ENCODE results near the gene VAX1. TPM values are rescaled to one million over a fixed set of nuclear protein-coding genes. Genes with fewer than 3 reads are reported as not detected.
A peak's percentile ranks its signal among the peaks of the same experiment; 100 is the strongest.

Gene VAX1
- total RNA-seq, 4 donors from 2014 or later: not detected

DNA sequence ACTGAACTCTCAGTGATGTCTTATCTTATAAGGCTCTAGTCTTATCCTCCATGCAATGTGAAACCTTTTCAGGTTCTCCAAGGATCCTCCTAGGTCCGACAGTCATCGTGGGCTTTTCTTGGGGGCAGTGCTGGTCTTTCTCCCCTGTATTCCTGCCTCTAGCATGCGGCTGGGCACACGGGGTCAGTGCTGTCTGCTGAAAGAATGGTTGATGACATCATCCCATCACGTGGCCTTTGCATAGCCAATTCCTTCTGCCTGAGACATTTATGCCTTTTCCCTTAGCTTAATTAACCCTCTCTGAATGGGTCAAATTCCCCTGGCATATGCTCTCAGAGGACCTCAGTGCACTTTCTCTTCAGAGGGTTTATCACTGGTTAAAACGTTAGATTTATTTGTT lies 32.2 kb upstream of the VAX1 start:
- Histone ChIP-seq H3K4me3 (replicated peaks in 1 of 3) (no peak overlapping the region), H3K27ac (no peak overlapping the region), H3K36me3 (no peaks in the 10 kb centered on the region), H3K27me3 (peaks cover 35% of the 10 kb centered on the region), H3K4me1 (peaks cover 4 to 23% of the 10 kb centered on the region in 2 donors), H3K9me3 (no peaks in the 10 kb centered on the region)
- intact Hi-C loops (cut with DNase I): no loop called here
- DNase-seq: no peak
- WGBS, 2 donors: 11 to 18% methylated on average over 6 of the region's 6 CpGs
- no peak for TF ChIP-seq POLR2A (IDR thresholded peaks at IDR 0.05)
- TF ChIP-seq, protein P1, sequence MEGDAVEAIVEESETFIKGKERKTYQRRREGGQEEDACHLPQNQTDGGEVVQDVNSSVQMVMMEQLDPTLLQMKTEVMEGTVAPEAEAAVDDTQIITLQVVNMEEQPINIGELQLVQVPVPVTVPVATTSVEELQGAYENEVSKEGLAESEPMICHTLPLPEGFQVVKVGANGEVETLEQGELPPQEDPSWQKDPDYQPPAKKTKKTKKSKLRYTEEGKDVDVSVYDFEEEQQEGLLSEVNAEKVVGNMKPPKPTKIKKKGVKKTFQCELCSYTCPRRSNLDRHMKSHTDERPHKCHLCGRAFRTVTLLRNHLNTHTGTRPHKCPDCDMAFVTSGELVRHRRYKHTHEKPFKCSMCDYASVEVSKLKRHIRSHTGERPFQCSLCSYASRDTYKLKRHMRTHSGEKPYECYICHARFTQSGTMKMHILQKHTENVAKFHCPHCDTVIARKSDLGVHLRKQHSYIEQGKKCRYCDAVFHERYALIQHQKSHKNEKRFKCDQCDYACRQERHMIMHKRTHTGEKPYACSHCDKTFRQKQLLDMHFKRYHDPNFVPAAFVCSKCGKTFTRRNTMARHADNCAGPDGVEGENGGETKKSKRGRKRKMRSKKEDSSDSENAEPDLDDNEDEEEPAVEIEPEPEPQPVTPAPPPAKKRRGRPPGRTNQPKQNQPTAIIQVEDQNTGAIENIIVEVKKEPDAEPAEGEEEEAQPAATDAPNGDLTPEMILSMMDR (IDR thresholded peaks at IDR 0.05): no peak

- intact Hi-C loops (cut with DNase I): no loop called here
- H3K36me3 ChIP-seq: no peaks in the 10 kb centered on the region
- 24% methylated on average over 2 of the region's 2 CpGs for WGBS, 2 donors
- no peak overlapping the region for H3K4me3 ChIP-seq (replicated peaks in 1 of 3)
- peaks cover 42% of the 10 kb centered on the region for H3K27me3 ChIP-seq
- H3K27ac ChIP-seq: no peak overlapping the region
- H3K9me3 ChIP-seq: no peaks in the 10 kb centered on the region
- H3K4me1 ChIP-seq: peaks cover 9 to 20% of the 10 kb centered on the region in 2 donors
- DNase-seq: no peak
- no peak for TF ChIP-seq POLR2A (IDR thresholded peaks at IDR 0.05)
- TF ChIP-seq, protein P1 (IDR thresholded peaks at IDR 0.05): no peak
Measured at GRCh38 chr10:117169480-117169879, 31.4 kb upstream of the VAX1 start.

DNA sequence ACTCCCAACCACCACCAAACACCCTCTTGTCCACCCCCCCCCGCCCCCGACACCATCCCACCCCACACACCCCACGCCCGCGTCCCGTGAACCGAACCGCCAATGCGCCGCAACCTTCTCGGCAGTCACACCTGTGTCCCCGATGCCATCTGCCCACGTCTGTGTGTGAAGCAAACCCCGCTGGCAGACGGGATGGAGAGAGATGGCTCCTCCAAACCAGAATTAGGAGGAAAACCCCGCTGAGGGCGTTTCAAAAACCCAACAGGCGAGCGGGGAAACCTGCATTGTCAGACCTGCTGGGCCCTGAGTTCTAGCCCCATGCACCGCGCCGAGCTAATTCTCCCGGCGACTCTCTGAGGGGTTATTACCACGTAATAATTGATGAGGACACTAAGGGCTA lies 30.7 kb upstream of the VAX1 start:
- WGBS, 2 donors: 4% methylated on average over 10 to 19 of the region's 25 CpGs
- TF ChIP-seq, protein P1 (IDR thresholded peaks at IDR 0.05): no peak
- TF ChIP-seq POLR2A (IDR thresholded peaks at IDR 0.05): no peak
- H3K9me3 ChIP-seq: no peaks in the 10 kb centered on the region
- no peak overlapping the region for H3K4me3 ChIP-seq (replicated peaks in 1 of 3)
- DNase-seq: no peak
- H3K36me3 ChIP-seq: no peaks in the 10 kb centered on the region
- H3K4me1 ChIP-seq: peaks cover 10 to 22% of the 10 kb centered on the region in 2 donors
- intact Hi-C loops (cut with DNase I): no loop called here
- H3K27me3 ChIP-seq: peaks cover 46% of the 10 kb centered on the region
- H3K27ac ChIP-seq: no peak overlapping the region

DNA sequence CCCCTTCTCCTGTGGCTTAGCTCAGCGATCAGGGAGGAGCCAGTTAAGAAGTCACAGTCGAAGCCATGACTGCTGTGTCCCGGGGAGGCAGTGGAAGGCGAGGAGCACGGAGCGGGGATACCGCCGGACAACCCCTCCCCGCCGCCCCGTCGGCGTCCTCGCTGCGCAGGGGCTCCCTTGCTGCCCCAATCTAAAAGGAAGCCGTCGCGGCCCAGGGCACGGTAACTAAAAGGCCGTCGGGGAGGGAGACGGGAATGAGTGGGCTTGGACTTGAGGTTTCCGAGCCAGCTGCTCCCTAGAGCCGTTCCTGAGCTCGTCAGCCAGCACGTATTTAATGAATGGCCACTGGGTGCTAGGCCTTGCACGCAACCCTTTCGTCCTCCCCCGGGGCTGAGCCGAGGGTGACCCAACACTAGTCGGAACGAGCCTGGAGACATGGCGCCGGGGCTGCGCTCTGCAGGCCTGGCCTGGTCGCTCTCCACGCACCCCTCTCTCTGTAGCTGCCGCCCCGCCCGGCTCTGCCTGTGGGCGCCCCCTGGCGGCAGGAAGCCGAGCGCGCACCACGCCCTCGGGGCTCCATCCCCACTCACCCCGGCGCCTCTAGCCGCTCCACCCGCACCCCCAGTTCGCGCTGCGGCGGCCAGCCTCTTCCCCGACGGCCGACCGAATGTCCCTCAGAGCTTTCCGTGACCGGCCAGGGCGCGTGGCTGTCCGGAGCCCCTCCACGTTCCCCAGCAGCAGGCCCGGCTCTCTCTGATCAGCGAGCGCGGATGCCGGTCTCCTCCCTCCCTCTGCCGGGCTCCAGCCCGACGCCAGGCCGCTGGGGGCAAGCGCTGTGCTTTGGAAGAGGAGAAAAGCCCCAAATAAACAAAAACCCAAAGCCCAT lies 30.0 kb upstream of the VAX1 start:
- intact Hi-C loops (cut with DNase I): no loop called here
- DNase-seq: peak; percentile 61 to 66
- Histone ChIP-seq H3K27ac (no peak overlapping the region), H3K4me3 (replicated peaks in 1 of 3) (no peak overlapping the region), H3K27me3 (peaks cover 53% of the 10 kb centered on the region), H3K36me3 (no peaks in the 10 kb centered on the region), H3K9me3 (no peaks in the 10 kb centered on the region), H3K4me1 (peaks cover 17 to 29% of the 10 kb centered on the region in 2 donors)
- WGBS, 2 donors: 2 to 6% methylated on average over 47 to 49 of the region's 75 CpGs
- TF ChIP-seq, protein P1 (IDR thresholded peaks at IDR 0.05): peak; percentile 50 to 95 (median 80)
- TF ChIP-seq POLR2A (IDR thresholded peaks at IDR 0.05): no peak

DNA sequence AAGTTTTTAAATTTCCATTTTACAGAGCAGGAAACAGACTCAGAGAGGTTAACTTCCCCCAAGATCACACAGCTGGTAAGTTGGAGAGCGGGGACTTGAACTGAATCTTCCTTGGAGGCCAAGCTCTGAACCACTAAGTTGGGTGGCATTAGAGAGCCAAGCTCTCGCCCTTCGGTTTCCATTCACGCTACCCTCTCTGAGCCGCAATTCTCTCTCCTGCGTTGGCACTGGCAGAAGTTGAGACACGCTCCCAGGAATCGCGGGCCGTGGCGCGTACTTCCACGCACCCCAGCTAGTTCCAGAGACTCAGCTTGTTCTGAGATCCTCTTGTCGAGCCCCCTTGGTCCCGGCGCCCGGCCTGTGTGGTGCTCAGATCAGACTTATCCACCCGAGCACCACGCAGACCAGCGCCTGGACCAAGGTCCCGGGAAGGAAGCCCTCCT lies 29.3 kb upstream of the VAX1 start:
- DNase-seq: no peak

More for the DNA sequence above, 29.3 kb upstream of the VAX1 start:
- intact Hi-C loops (cut with DNase I): no loop called here
- 4 to 8% methylated on average over 14 to 21 of the region's 21 CpGs for WGBS, 2 donors
- H3K9me3 ChIP-seq: no peaks in the 10 kb centered on the region
- H3K27ac ChIP-seq: no peak overlapping the region
- no peak overlapping the region for H3K4me3 ChIP-seq (replicated peaks in 1 of 3)
- TF ChIP-seq, protein P1 (IDR thresholded peaks at IDR 0.05): no peak
- no peak for TF ChIP-seq POLR2A (IDR thresholded peaks at IDR 0.05)
- H3K4me1 ChIP-seq: peaks cover 22 to 35% of the 10 kb centered on the region in 2 donors
- H3K27me3 ChIP-seq: peaks cover 60% of the 10 kb centered on the region
- H3K36me3 ChIP-seq: no peaks in the 10 kb centered on the region

Data from thyroid gland (tissue), 4 donors.